PC-3 (cell line): Measurements from ENCODE around the gene ARHGEF3.

ENCODE experiments used
- EZH2 ChIP-seq: fragments of 300-600 bp; sonication (generic); IDR thresholded peaks from one replicate; pipeline ENCODE4 v1.6.1; 2017; ENCODE audit warnings: antibody characterized with exemption, mild to moderate bottlenecking, low read length; ENCODE audit not compliant: unreplicated experiment
- EZH2phosphoT487 ChIP-seq: fragments of 300-600 bp; sonication (generic); IDR thresholded peaks from 2 replicates; pipeline ENCODE4 v1.6.1; 2018; ENCODE audit warnings: mild to moderate bottlenecking, antibody characterized with exemption, low read length, borderline replicate concordance
- TF ChIP-seq, protein P1 (sequence below): fragments of 300-600 bp; sonication (generic); conservative IDR thresholded peaks from 2 replicates; pipeline ENCODE4 v1.5.1; 2017; ENCODE audit warnings: antibody characterized with exemption, low read depth, mild to moderate bottlenecking, low read length

DNA sequence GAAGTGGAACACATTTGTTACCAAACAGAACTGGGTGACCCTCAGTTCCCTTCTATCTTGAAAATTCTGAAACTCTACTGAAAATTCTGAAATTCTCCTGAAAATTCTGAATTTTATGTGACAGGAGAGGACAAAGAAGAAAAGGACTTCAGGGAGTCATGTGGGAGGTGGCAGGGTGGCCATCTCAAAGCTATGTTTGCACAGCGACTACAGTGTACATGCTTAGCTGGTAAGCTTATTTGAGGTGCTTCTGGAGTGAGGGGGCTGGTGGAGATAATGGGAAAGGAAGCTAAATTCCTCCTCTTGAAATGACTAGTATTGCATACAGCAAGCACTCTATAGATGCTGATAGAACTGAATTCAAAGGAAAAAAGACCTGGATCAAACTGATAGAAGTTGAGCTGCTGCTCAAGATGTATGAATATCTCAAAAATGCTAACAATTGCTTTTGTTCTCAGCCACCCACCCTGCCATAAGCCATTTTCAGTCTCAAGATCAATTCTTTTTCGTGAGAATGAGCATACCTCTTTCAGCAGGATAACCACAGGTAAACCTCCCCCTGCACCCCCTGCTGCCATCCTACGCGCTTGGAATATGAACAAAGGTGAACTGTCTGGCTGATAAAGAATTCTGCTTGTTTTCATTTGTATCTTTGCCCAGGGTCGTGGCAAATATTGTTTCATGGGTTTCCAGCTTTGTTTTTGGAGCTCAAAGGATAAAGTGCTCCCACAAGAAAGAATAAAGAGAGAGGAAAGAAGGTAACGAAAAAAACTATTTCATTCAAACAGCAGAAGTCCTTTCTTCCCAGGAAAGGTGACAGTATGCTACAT is 16.6 kb upstream of the ARHGEF3 start:
- TF ChIP-seq EZH2 (no peak), EZH2phosphoT487 (no peak)
- TF ChIP-seq, protein P1, sequence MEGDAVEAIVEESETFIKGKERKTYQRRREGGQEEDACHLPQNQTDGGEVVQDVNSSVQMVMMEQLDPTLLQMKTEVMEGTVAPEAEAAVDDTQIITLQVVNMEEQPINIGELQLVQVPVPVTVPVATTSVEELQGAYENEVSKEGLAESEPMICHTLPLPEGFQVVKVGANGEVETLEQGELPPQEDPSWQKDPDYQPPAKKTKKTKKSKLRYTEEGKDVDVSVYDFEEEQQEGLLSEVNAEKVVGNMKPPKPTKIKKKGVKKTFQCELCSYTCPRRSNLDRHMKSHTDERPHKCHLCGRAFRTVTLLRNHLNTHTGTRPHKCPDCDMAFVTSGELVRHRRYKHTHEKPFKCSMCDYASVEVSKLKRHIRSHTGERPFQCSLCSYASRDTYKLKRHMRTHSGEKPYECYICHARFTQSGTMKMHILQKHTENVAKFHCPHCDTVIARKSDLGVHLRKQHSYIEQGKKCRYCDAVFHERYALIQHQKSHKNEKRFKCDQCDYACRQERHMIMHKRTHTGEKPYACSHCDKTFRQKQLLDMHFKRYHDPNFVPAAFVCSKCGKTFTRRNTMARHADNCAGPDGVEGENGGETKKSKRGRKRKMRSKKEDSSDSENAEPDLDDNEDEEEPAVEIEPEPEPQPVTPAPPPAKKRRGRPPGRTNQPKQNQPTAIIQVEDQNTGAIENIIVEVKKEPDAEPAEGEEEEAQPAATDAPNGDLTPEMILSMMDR, result no peak
